ENCODE results near the gene IRAK4.

Gene IRAK4

DNA sequence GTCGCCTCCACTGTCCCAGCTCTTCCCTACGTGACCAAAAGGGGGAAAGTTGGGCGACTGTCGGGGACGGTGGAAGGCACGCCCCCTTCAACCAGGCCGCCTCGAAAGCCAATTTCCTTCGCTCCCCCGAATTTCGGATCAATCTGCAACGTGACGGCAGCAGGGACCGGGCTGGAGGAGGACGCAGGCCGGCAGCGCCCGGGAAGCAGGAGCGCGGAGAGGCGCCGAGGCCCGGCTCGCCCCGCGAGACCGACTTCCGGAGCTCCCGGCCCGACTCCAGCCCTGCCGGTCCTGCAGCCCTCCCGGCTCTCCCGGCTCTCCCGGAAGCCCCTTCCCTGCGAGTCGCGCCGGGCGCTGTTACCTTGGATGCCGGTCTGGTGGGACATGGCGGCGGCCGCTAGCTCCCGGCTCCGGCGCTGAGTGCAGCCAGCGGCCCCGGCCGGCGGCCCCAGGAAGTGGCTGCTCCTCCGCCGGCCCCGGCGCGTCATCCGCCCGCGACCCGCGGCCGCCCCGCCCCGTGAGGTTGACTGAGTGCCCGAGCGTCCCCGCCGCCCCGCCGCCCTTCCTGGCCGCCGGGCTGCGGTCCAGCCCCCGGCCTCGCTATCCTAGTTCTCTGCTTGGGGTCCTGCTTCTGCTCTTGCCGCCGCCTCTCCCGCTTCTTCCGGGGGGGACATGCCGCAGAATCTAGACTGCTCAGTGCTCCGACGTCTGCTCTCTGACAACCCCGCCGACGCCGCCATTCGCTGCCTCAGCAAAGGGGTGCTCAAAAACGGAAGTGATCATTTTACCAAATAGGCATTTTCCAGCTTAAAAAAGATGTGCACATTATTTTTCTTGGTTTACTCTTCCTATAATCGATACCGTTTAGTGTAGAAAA is 47.3 kb downstream of the IRAK4 start, which contains the start of gene TWF1:
TSS of gene TWF1 (minus strand) at position 458 of the 877 bp plus-strand sequence. CDS start at position 386, 72 bp downstream.
- peaks cover 40% of the 10 kb centered on the region for H3K36me3 ChIP-seq (ENCODE audit: low read depth)
- TF ChIP-seq, protein P1, sequence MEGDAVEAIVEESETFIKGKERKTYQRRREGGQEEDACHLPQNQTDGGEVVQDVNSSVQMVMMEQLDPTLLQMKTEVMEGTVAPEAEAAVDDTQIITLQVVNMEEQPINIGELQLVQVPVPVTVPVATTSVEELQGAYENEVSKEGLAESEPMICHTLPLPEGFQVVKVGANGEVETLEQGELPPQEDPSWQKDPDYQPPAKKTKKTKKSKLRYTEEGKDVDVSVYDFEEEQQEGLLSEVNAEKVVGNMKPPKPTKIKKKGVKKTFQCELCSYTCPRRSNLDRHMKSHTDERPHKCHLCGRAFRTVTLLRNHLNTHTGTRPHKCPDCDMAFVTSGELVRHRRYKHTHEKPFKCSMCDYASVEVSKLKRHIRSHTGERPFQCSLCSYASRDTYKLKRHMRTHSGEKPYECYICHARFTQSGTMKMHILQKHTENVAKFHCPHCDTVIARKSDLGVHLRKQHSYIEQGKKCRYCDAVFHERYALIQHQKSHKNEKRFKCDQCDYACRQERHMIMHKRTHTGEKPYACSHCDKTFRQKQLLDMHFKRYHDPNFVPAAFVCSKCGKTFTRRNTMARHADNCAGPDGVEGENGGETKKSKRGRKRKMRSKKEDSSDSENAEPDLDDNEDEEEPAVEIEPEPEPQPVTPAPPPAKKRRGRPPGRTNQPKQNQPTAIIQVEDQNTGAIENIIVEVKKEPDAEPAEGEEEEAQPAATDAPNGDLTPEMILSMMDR (IDR thresholded peaks at IDR 0.05; ENCODE audit: poor library complexity, severe bottlenecking), result peak; percentile 27
- peak within 1 kb of the TSS; percentile 94 for H3K4me3 ChIP-seq (ENCODE audit: severe bottlenecking)
- H3K27me3 ChIP-seq (ENCODE audit: insufficient read depth, poor library complexity, severe bottlenecking), result no peaks in the 10 kb centered on the region
- no peaks in the 10 kb centered on the region for H3K9me3 ChIP-seq (ENCODE audit: severe bottlenecking)
- peak within 1 kb of the TSS; percentile 75 for H3K27ac ChIP-seq (ENCODE audit: poor library complexity, severe bottlenecking)
- DNase-seq (ENCODE audit: low spot score) (peak; percentile 73), ATAC-seq (ENCODE audit: low read depth) (peak; percentile 95)
- peaks cover 12% of the 10 kb centered on the region for H3K4me1 ChIP-seq (ENCODE audit: insufficient read depth, poor library complexity, severe bottlenecking)

DNA sequence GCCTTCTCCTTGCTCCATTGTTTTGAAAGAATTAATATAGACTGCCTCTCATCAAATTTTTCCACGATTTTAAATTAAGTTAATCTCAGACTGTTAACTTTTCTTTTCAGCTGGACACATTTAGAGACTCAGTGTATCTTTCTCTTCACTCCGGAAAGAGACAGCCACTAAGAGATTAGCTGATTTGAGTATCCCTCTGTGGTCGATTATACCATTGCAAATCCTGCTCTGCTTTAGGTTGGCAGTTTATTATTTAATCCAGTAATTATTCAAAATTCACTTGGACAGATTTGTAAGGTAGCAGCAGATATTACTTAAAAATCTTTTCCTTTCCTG is 48.0 kb downstream of the IRAK4 start:
- peaks cover 12% of the 10 kb centered on the region for H3K4me1 ChIP-seq (ENCODE audit: insufficient read depth, poor library complexity, severe bottlenecking)
- peaks cover 34% of the 10 kb centered on the region for H3K36me3 ChIP-seq (ENCODE audit: low read depth)
- H3K9me3 ChIP-seq (ENCODE audit: severe bottlenecking), result no peaks in the 10 kb centered on the region
- TF ChIP-seq, protein P1 (IDR thresholded peaks at IDR 0.05; ENCODE audit: poor library complexity, severe bottlenecking), result no peak
- H3K27ac ChIP-seq (ENCODE audit: poor library complexity, severe bottlenecking), result peak overlapping the region; percentile 75
- DNase-seq (ENCODE audit: low spot score) (no peak), ATAC-seq (ENCODE audit: low read depth) (no peak)
- H3K4me3 ChIP-seq (ENCODE audit: severe bottlenecking), result peak overlapping the region; percentile 94
- no peaks in the 10 kb centered on the region for H3K27me3 ChIP-seq (ENCODE audit: insufficient read depth, poor library complexity, severe bottlenecking)

DNA sequence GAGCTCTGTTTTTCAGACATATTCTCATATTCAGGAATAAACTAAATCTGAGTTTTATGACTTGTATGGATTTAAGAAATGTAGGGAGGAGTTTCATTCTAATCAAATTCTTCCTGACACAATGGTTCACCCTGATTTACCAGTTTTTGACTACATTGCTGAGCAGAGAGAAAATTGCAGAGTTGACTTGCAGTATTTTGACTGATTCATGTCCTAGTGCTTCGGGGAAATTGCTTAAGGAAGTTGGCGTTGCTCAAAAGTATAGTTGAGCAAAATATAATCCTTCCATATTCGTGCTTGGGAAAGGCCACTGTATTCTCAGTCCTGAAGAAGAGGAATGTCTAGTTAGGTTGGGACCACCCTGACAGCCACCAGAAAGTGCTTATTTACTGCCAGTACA is 48.6 kb downstream of the IRAK4 start:
- ATAC-seq (ENCODE audit: low read depth) (no peak), DNase-seq (ENCODE audit: low spot score) (no peak)
- H3K27me3 ChIP-seq (ENCODE audit: insufficient read depth, poor library complexity, severe bottlenecking), result no peaks in the 10 kb centered on the region
- no peak overlapping the region for H3K27ac ChIP-seq (ENCODE audit: poor library complexity, severe bottlenecking)
- H3K4me1 ChIP-seq (ENCODE audit: insufficient read depth, poor library complexity, severe bottlenecking), result peaks cover 16% of the 10 kb centered on the region
- no peak overlapping the region for H3K4me3 ChIP-seq (ENCODE audit: severe bottlenecking)
- H3K9me3 ChIP-seq (ENCODE audit: severe bottlenecking), result no peaks in the 10 kb centered on the region
- peaks cover 27% of the 10 kb centered on the region for H3K36me3 ChIP-seq (ENCODE audit: low read depth)
- TF ChIP-seq, protein P1 (IDR thresholded peaks at IDR 0.05; ENCODE audit: poor library complexity, severe bottlenecking), result no peak

DNA sequence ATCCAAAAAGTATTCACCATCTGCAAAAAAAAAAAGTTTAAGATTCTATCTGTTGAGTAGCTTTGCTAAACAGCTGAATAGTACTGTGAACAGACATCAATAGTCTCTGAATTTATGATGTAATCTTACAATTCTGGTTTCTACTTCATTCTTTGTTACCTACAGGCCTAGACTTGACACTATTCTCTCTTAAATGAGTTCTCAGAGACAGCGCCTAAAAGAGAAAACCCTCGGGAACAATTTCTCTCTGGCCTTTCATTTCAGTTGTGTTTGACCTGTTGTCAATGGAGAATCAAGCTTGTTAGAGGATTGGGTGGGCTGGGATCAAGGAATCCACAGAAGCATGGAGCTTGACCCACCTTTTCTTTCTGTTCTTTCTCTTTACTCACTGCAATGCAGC is 53.3 kb downstream of the IRAK4 start:
- DNase-seq (ENCODE audit: low spot score) (no peak), ATAC-seq (ENCODE audit: low read depth) (peak; percentile 49; the same call in 1 of the 3 replicates)
- peaks cover 4% of the 10 kb centered on the region for H3K4me1 ChIP-seq (ENCODE audit: insufficient read depth, poor library complexity, severe bottlenecking)
- H3K4me3 ChIP-seq (ENCODE audit: severe bottlenecking), result no peak overlapping the region
- H3K27me3 ChIP-seq (ENCODE audit: insufficient read depth, poor library complexity, severe bottlenecking), result no peaks in the 10 kb centered on the region
- H3K9me3 ChIP-seq (ENCODE audit: severe bottlenecking), result no peaks in the 10 kb centered on the region
- no peak overlapping the region for H3K27ac ChIP-seq (ENCODE audit: poor library complexity, severe bottlenecking)
- TF ChIP-seq, protein P1 (IDR thresholded peaks at IDR 0.05; ENCODE audit: poor library complexity, severe bottlenecking), result no peak
- H3K36me3 ChIP-seq (ENCODE audit: low read depth), result no peaks in the 10 kb centered on the region

DNA sequence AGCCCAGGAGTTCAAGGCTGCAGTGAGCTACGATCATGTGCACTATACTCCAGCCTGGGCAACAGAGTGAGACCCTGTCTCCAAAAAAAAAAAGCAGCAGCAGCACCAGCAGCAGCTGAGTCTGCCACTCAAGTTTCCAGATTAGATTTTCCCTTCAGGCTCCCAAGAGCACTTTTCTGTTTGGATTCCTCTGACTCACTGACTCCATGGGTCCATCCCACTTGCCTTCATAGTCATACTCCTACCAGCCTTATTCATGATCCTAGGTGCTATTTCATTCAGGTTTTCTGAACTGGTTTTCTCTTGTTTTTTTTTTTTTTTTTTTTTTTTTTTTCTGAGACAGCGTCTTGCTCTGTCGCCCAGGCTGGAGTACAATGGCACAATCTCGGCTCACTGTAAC is 54.2 kb downstream of the IRAK4 start:
- Histone ChIP-seq H3K36me3 (ENCODE audit: low read depth) (no peaks in the 10 kb centered on the region), H3K27ac (ENCODE audit: poor library complexity, severe bottlenecking) (no peak overlapping the region), H3K27me3 (ENCODE audit: insufficient read depth, poor library complexity, severe bottlenecking) (no peaks in the 10 kb centered on the region), H3K4me3 (ENCODE audit: severe bottlenecking) (no peak overlapping the region), H3K9me3 (ENCODE audit: severe bottlenecking) (no peaks in the 10 kb centered on the region), H3K4me1 (ENCODE audit: insufficient read depth, poor library complexity, severe bottlenecking) (peaks cover 4% of the 10 kb centered on the region)
- peak; percentile 56; the same call in 1 of the 3 replicates for ATAC-seq (ENCODE audit: low read depth)
- TF ChIP-seq, protein P1 (IDR thresholded peaks at IDR 0.05; ENCODE audit: poor library complexity, severe bottlenecking), result no peak
- DNase-seq (ENCODE audit: low spot score), result no peak
